ENCODE measurements around the gene KDM4D.

KDM4D gene

DNA sequence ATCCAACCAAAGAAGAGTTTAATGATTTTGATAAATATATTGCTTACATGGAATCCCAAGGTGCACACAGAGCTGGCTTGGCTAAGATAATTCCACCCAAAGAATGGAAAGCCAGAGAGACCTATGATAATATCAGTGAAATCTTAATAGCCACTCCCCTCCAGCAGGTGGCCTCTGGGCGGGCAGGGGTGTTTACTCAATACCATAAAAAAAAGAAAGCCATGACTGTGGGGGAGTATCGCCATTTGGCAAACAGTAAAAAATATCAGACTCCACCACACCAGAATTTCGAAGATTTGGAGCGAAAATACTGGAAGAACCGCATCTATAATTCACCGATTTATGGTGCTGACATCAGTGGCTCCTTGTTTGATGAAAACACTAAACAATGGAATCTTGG lies 23.9 kb downstream of the KDM4D start:
- Histone ChIP-seq H2AFZ (ENCODE audit: low read depth, low read length, severe bottlenecking) (no peak overlapping the region), H4K20me1 (ENCODE audit: low read depth, low read length) (no peaks in the 10 kb centered on the region), H3K79me2 (ENCODE audit: insufficient read depth, low read length) (no peaks in the 10 kb centered on the region), H3K9ac (ENCODE audit: low read length) (no peak overlapping the region), H3K9me2 (replicated peaks; ENCODE audit: insufficient read depth, low read length) (no peaks in the 10 kb centered on the region), H3K4me2 (ENCODE audit: low read depth, low read length, poor library complexity, severe bottlenecking) (no peak overlapping the region), H3K4me3 (ENCODE audit: insufficient read depth, low read length, poor library complexity, severe bottlenecking) (no peak overlapping the region), H3K9me3 (ENCODE audit: insufficient read depth, low read length) (no peaks in the 10 kb centered on the region), H3F3A (ENCODE audit: insufficient read depth) (no peaks in the 10 kb centered on the region), H3K27ac (ENCODE audit: low read depth, low read length) (no peak overlapping the region), H3K36me3 (ENCODE audit: low read length) (no peaks in the 10 kb centered on the region), H3K27me3 (ENCODE audit: low read length) (no peaks in the 10 kb centered on the region)
- TF ChIP-seq EZH2phosphoT487 (conservative IDR thresholded peaks at IDR 0.05; ENCODE audit: low read length), result no peak

GRCh38 chr11:94998285-94998684 lies 24.8 kb downstream of the KDM4D start:
- H3K27ac ChIP-seq (ENCODE audit: low read depth, low read length), result no peak overlapping the region
- no peak overlapping the region for H3K4me3 ChIP-seq (ENCODE audit: insufficient read depth, low read length, poor library complexity, severe bottlenecking)
- no peaks in the 10 kb centered on the region for H3K9me3 ChIP-seq (ENCODE audit: insufficient read depth, low read length)
- no peak overlapping the region for H2AFZ ChIP-seq (ENCODE audit: low read depth, low read length, severe bottlenecking)
- no peaks in the 10 kb centered on the region for H3K27me3 ChIP-seq (ENCODE audit: low read length)
- H3K9me2 ChIP-seq (replicated peaks; ENCODE audit: insufficient read depth, low read length), result no peaks in the 10 kb centered on the region
- TF ChIP-seq, protein P1, sequence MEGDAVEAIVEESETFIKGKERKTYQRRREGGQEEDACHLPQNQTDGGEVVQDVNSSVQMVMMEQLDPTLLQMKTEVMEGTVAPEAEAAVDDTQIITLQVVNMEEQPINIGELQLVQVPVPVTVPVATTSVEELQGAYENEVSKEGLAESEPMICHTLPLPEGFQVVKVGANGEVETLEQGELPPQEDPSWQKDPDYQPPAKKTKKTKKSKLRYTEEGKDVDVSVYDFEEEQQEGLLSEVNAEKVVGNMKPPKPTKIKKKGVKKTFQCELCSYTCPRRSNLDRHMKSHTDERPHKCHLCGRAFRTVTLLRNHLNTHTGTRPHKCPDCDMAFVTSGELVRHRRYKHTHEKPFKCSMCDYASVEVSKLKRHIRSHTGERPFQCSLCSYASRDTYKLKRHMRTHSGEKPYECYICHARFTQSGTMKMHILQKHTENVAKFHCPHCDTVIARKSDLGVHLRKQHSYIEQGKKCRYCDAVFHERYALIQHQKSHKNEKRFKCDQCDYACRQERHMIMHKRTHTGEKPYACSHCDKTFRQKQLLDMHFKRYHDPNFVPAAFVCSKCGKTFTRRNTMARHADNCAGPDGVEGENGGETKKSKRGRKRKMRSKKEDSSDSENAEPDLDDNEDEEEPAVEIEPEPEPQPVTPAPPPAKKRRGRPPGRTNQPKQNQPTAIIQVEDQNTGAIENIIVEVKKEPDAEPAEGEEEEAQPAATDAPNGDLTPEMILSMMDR (IDR thresholded peaks at IDR 0.05; ENCODE audit: insufficient read depth, low read length, poor library complexity, severe bottlenecking), result no peak
- TF ChIP-seq EZH2phosphoT487 (conservative IDR thresholded peaks at IDR 0.05; ENCODE audit: low read length), result no peak
- H3K4me2 ChIP-seq (ENCODE audit: low read depth, low read length, poor library complexity, severe bottlenecking), result no peak overlapping the region
- H3K79me2 ChIP-seq (ENCODE audit: insufficient read depth, low read length), result no peaks in the 10 kb centered on the region
- H3K36me3 ChIP-seq (ENCODE audit: low read length), result no peaks in the 10 kb centered on the region
- H4K20me1 ChIP-seq (ENCODE audit: low read depth, low read length), result no peaks in the 10 kb centered on the region
- no peaks in the 10 kb centered on the region for H3F3A ChIP-seq (ENCODE audit: insufficient read depth)
- no peak overlapping the region for H3K9ac ChIP-seq (ENCODE audit: low read length)

GRCh38 chr11:95003716-95004115 lies 30.2 kb downstream of the KDM4D start:
- no peak overlapping the region for H3K9ac ChIP-seq (ENCODE audit: low read length)
- no peaks in the 10 kb centered on the region for H3K9me2 ChIP-seq (replicated peaks; ENCODE audit: insufficient read depth, low read length)
- H3K27ac ChIP-seq (ENCODE audit: low read depth, low read length), result no peak overlapping the region
- H4K20me1 ChIP-seq (ENCODE audit: low read depth, low read length), result no peaks in the 10 kb centered on the region
- TF ChIP-seq EZH2phosphoT487 (conservative IDR thresholded peaks at IDR 0.05; ENCODE audit: low read length), result no peak
- TF ChIP-seq, protein P1 (IDR thresholded peaks at IDR 0.05; ENCODE audit: insufficient read depth, low read length, poor library complexity, severe bottlenecking), result no peak
- no peaks in the 10 kb centered on the region for H3K27me3 ChIP-seq (ENCODE audit: low read length)
- no peak overlapping the region for H3K4me2 ChIP-seq (ENCODE audit: low read depth, low read length, poor library complexity, severe bottlenecking)
- no peaks in the 10 kb centered on the region for H3F3A ChIP-seq (ENCODE audit: insufficient read depth)
- H3K9me3 ChIP-seq (ENCODE audit: insufficient read depth, low read length), result no peaks in the 10 kb centered on the region
- no peak overlapping the region for H2AFZ ChIP-seq (ENCODE audit: low read depth, low read length, severe bottlenecking)
- no peaks in the 10 kb centered on the region for H3K79me2 ChIP-seq (ENCODE audit: insufficient read depth, low read length)
- H3K4me3 ChIP-seq (ENCODE audit: insufficient read depth, low read length, poor library complexity, severe bottlenecking), result no peak overlapping the region
- H3K36me3 ChIP-seq (ENCODE audit: low read length), result no peaks in the 10 kb centered on the region

DNA sequence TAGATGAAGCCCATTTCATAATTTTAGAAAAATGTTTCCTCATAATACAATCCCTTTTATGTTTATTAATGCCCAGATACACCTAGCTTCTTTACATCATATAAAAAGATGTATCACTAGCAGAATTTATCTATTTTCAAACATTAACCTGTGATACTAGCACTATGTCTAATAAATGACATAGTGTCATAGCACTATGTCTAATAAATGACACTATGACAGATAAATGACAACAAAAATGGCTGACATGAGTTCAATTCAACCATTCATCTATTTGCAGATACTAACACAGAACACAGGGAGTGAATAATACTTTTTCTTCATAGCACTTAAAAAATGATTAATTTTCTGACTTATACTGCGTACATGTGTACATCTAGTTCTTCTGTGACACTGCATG lies 32.1 kb downstream of the KDM4D start:
- no peaks in the 10 kb centered on the region for H3F3A ChIP-seq (ENCODE audit: insufficient read depth)
- H2AFZ ChIP-seq (ENCODE audit: low read depth, low read length, severe bottlenecking), result no peak overlapping the region
- TF ChIP-seq EZH2phosphoT487 (conservative IDR thresholded peaks at IDR 0.05; ENCODE audit: low read length), result no peak
- TF ChIP-seq, protein P1 (IDR thresholded peaks at IDR 0.05; ENCODE audit: insufficient read depth, low read length, poor library complexity, severe bottlenecking), result no peak
- H3K9me2 ChIP-seq (replicated peaks; ENCODE audit: insufficient read depth, low read length), result no peaks in the 10 kb centered on the region
- H3K36me3 ChIP-seq (ENCODE audit: low read length), result no peaks in the 10 kb centered on the region
- no peak overlapping the region for H3K27ac ChIP-seq (ENCODE audit: low read depth, low read length)
- H3K9me3 ChIP-seq (ENCODE audit: insufficient read depth, low read length), result no peaks in the 10 kb centered on the region
- H3K79me2 ChIP-seq (ENCODE audit: insufficient read depth, low read length), result no peaks in the 10 kb centered on the region
- H4K20me1 ChIP-seq (ENCODE audit: low read depth, low read length), result no peaks in the 10 kb centered on the region
- no peak overlapping the region for H3K9ac ChIP-seq (ENCODE audit: low read length)
- H3K27me3 ChIP-seq (ENCODE audit: low read length), result no peaks in the 10 kb centered on the region
- H3K4me3 ChIP-seq (ENCODE audit: insufficient read depth, low read length, poor library complexity, severe bottlenecking), result no peak overlapping the region
- H3K4me2 ChIP-seq (ENCODE audit: low read depth, low read length, poor library complexity, severe bottlenecking), result no peak overlapping the region

Measured in SU-DHL-6 (cell line).